T-helper 22 cell (primary cell): ENCODE measurements around the gene USP10.

Experiments
- DNase-seq: peaks from one replicate; pipeline ENCODE4 v3.0.0-alpha.2; 2020; ENCODE audit warnings: low read depth

Gene USP10

DNA sequence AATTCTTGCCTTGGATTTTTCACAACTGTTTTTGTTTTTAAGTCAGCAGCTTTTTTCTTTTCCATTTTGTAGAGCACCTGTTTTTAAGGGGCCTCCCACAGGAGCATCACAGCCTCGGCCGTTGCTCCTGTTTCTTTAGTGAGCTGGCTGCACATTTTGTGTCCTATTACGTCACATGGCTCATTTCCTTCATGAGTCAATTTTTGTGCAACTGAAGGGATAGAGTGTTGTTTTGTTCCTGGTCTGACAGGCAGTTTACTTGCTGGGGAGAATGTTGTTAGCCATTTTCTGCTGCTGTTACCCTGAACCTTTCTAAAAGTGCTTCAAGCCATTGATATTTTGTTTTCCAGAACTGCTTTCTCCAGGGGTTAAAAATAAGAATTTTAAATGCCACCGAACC, 75.0 kb downstream of the USP10 start:
- DNase-seq = no peak

DNA sequence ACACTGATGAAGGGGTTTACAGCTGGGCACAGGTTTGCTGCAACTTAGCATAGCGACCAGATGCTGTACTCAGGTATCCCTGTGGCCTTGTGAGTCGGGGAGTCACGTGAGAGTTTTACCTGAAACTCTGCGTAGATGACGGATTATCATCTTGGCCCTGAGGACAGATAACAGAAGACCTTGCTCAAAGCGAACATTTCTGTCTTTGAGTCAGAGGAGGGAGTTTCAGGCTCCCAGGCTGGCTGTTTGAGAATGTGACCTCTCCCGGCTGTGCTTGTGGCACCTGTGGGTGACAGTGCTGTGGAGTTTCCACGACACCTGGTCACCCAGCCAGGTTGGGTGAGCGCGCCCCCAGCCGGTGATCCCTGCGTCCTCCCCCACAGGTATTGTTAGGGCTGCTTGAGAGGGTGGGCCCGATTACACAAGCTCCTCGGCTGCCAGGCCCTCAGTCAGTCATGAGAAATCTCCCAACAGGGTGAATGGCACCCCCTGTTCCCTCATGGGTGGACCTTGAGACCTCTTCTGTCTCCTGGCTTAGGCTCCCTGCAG, 75.5 kb downstream of the USP10 start:
- DNase-seq = no peak

- no peak for DNase-seq
These were observed 77.6 kb downstream of the USP10 start for GRCh38 chr16:84777435-84777834.

DNA sequence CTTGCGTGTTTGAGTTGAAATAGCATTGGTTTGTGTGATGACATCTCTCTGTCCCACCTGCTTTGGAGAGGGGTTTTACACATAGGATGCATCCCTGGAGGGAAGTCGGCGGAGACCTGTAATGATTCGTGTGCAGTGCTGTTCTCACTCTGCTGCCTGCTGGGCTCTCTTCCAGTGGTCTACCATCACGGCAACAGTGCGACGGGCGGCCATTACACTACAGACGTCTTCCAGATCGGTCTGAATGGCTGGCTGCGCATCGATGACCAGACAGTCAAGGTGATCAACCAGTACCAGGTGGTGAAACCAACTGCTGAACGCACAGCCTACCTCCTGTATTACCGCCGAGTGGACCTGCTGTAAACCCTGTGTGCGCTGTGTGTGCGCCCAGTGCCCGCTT, 78.9 kb downstream of the USP10 start:
- DNase-seq = no peak

- DNase-seq = no peak
These were observed 80.3 kb downstream of the USP10 start for GRCh38 chr16:84780063-84780462.

GRCh38 chr16:84780544-84781376, 81.0 kb downstream of the USP10 start:
- DNase-seq = no peak

- DNase-seq = no peak
These were observed 83.0 kb downstream of the USP10 start for GRCh38 chr16:84782846-84783245.

DNA sequence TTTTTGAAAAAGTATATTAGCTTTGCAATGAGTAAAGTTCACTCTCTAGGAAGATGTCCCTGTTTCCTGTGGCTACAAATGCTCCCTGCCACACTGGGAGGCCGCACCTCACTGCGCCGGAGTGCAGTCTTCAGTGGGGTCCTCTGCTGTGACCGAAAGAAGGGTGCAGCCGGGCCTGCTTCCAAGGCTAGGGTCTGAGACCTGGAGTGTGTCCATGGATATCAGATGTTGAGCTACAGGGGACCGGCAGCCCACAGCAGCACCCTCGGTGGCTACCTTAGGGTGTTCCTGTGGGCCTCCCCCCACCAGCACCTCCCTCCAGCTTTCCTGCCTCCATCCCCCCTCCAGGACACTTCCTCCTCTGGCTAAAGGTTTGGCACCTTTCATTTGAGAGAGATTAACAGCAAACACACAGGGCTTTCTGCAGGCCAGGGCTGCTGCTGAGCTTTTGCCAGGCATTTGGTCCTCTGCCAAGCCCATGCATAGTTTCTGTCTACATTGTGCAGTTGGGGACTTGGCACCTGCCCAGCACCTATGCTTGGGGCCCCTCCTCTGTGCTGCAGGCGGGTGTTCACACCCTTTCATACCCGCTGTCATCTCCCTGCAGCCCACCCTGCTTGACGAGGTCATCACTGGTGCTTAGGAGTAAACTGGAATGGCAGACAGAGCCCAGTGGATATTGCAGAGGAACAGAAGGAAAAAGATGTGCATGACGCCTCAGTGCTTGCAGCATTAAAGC, 86.2 kb downstream of the USP10 start:
- no peak for DNase-seq

- DNase-seq = no peak
These were observed 86.9 kb downstream of the USP10 start for GRCh38 chr16:84786605-84787262.

DNA sequence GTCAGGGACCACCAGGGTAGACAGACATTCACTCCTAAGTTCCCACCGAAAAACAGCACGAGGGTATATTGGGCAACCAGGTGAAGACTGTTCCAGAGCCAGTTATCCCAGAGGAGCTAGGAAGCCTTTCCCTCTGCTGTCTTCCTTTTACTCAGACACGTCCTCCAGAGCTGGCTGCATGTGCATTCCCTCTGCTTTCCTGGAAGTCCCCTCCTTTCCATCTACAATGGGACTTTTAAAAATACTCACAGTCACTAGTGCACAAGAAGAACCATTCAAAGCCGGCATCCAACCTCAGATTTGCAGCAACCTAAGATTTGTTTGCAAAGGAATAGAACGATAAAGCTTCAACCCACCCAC, 87.4 kb downstream of the USP10 start:
- DNase-seq = no peak

GRCh38 chr16:84788920-84789391, 89.2 kb downstream of the USP10 start:
- no peak for DNase-seq

GRCh38 chr16:84789431-84789830, 89.6 kb downstream of the USP10 start:
- DNase-seq = no peak

- no peak for DNase-seq
These were observed 90.5 kb downstream of the USP10 start for GRCh38 chr16:84790301-84790700.

- no peak for DNase-seq
These were observed 91.3 kb downstream of the USP10 start for GRCh38 chr16:84791088-84791487.

- DNase-seq = no peak
These were observed 91.7 kb downstream of the USP10 start for GRCh38 chr16:84791501-84791900.

GRCh38 chr16:84794186-84794585, 94.4 kb downstream of the USP10 start:
- DNase-seq = no peak

GRCh38 chr16:84794626-84795025, 94.8 kb downstream of the USP10 start:
- DNase-seq = no peak

- no peak for DNase-seq
These were observed 95.7 kb downstream of the USP10 start for GRCh38 chr16:84795329-84796053.

GRCh38 chr16:84800158-84800978, 100.6 kb downstream of the USP10 start:
- no peak for DNase-seq

GRCh38 chr16:84803146-84803545, 103.3 kb downstream of the USP10 start:
- no peak for DNase-seq

DNA sequence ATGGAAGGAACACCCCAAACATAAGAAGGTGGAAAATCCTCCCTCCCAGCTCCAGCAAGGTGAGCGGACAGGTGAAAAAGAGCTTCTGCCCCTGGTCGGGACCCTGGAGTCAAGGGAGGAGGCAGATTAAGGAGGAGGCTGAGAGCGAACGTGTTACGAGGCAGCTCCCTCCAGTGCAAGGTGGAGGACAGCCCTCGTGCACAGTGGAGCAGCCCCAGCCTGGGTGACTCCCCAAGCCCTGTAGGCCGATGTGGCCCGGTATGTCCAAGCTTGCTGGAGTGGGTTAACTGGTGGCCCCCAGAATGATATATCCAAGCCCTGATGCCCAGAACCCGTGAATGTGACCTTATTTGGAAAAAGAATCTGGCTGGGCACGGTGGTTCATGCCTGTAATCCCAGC, 104.5 kb downstream of the USP10 start:
- no peak for DNase-seq
